ENCODE data around the gene B3GNT2. TPM values are rescaled to one million over a fixed set of nuclear protein-coding genes. Genes with fewer than 3 reads are reported as not detected.
"Not testable (repeated sequence)": the region's sequence is repeated elsewhere in the genome, so short reads cannot be mapped to it uniquely, and the experiment has no call there.

The B3GNT2 gene
- total RNA-seq (35.0 TPM), polyA plus RNA-seq (ENCODE audit: insufficient read depth, low read depth, low replicate concordance) (17.5 TPM)
- long read RNA-seq, donor 1, transcript B3GNT2-201 (2 exons, 2,763 nt), result major isoform, 17 of 17 reads
- long read RNA-seq, donor 1, partial matches to known transcripts, result 0 of 17 reads
- long read RNA-seq, donor 1, other reads (novel, unspliced or antisense), result 0 of 17 reads
- long read RNA-seq, donor 2, transcript B3GNT2-201 (2 exons, 2,763 nt), result major isoform, 8 of 8 reads
- long read RNA-seq, donor 2, partial matches to known transcripts, result 0 of 8 reads
- long read RNA-seq, donor 2, other reads (novel, unspliced or antisense), result 0 of 8 reads
- long read RNA-seq, donor 3, transcript B3GNT2-201 (2 exons, 2,763 nt), result major isoform, 7 of 7 reads
- long read RNA-seq, donor 3, partial matches to known transcripts, result 0 of 7 reads
- long read RNA-seq, donor 3, other reads (novel, unspliced or antisense), result 0 of 7 reads
- long read RNA-seq, donor 4, transcript B3GNT2-201 (2 exons, 2,763 nt), result major isoform, 12 of 12 reads
- long read RNA-seq, donor 4, partial matches to known transcripts, result 0 of 12 reads
- long read RNA-seq, donor 4, other reads (novel, unspliced or antisense), result 0 of 12 reads
- long read RNA-seq, donor 5, result 0 reads
- long read RNA-seq, donor 6, transcript B3GNT2-201 (2 exons, 2,763 nt), result major isoform, 14 of 14 reads
- long read RNA-seq, donor 6, partial matches to known transcripts, result 0 of 14 reads
- long read RNA-seq, donor 6, other reads (novel, unspliced or antisense), result 0 of 14 reads
- long read RNA-seq, donor 7, transcript B3GNT2-201 (2 exons, 2,763 nt), result major isoform, 80 of 82 reads
- long read RNA-seq, donor 7, partial matches to known transcripts, result 2 of 82 reads
- long read RNA-seq, donor 7, other reads (novel, unspliced or antisense), result 0 of 82 reads
- long read RNA-seq, donor 8, transcript B3GNT2-201 (2 exons, 2,763 nt), result major isoform, 11 of 11 reads
- long read RNA-seq, donor 8, partial matches to known transcripts, result 0 of 11 reads
- long read RNA-seq, donor 8, other reads (novel, unspliced or antisense), result 0 of 11 reads
- long read RNA-seq, donor 9, transcript B3GNT2-201 (2 exons, 2,763 nt), result major isoform, 5 of 5 reads
- long read RNA-seq, donor 9, partial matches to known transcripts, result 0 of 5 reads
- long read RNA-seq, donor 9, other reads (novel, unspliced or antisense), result 0 of 5 reads
- long read RNA-seq, donor 10, transcript B3GNT2-201 (2 exons, 2,763 nt), result major isoform, 10 of 10 reads
- long read RNA-seq, donor 10, partial matches to known transcripts, result 0 of 10 reads
- long read RNA-seq, donor 10, other reads (novel, unspliced or antisense), result 0 of 10 reads

DNA sequence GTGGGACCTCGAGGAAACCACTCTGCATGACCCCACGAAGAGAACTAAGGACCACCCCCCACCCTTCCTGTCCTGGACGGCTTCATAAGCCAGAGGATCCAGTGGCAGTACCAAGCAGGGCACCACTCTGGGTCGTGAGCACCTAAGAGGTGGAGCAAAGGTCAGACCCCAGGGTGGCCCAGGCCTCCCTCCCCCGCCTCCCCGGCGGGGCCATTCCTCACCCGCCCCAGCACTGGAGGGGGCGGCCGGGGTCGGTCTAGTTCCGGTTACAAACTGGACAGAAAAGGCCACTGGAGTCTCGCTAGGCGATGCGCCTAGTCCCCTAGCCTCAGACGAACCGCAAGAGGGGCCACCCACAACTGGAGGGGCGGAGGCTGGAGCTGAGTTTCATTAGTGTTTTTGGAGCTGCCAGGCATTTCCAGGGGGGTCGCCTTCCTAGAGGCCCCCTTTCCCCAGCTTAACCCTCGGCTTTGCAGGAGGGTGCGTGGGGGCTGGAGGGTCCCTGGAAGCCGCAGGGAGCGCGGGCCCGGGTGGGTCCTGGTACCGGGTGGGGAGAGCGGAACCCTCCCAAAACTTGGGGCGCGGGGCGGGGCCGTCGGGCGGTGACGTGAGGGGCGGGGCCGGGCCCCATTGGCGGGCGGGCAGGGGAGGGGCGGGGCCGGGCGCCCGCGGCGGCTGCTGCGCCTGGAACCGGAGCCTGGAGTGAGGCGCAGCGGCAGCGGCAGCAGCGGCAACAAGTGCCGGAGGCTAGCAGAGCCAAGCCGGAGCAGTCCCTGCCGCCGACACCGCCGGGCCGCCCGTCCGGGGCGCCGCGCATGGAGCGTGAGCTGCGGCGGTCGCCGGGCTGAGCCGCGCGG is at the start of gene B3GNT2:
Gene B3GNT2, plus strand, starts transcription at position 695 of the 857 bp plus-strand sequence. CDS start 26,106 bp downstream, outside the sequence.
- TF ChIP-seq CTCF (IDR thresholded peaks at IDR 0.05; ENCODE audit: borderline replicate concordance, extremely low read depth, insufficient read depth), result no peak
- FAIRE-seq (no peak), DNase-seq (peak; percentile 85 to 95 (median 89))
- H3K4me1 ChIP-seq (ENCODE audit: control insufficient read depth in 2 of 3, insufficient read depth in 2 of 3, low read depth in 1 of 3, low read length in 3 of 3), result peaks cover 0 to 23% (median 20%) of the 10 kb centered on the region in 3 donors
- H3K9ac ChIP-seq (ENCODE audit: low read length in 3 of 3), result peak within 1 kb of the TSS; percentile 35 to 91 (median 82)
- H3K4me3 ChIP-seq (ENCODE audit: low read length in 3 of 3), result peak within 1 kb of the TSS; percentile 68 to 84 (median 76)
- no peaks in the 10 kb centered on the region for H3K9me3 ChIP-seq (ENCODE audit: control insufficient read depth in 2 of 3, insufficient read depth in 1 of 3, low read length in 3 of 3)
- no peaks in the 10 kb centered on the region for H3K36me3 ChIP-seq (ENCODE audit: control insufficient read depth in 2 of 3, insufficient read depth in 3 of 3, low read length in 3 of 3)
- no peaks in the 10 kb centered on the region for H3K27me3 ChIP-seq (ENCODE audit: control insufficient read depth, insufficient read depth, low read length)
- peak within 1 kb of the TSS; percentile 95 to 97 for H3K27ac ChIP-seq (ENCODE audit: low read depth in 2 of 2, low read length in 2 of 2)
- intact Hi-C loops (cut with DNase I), result no loop called here

GRCh38 chr2:62146790-62147189 is 49.1 kb upstream of the B3GNT2 start:
- H3K36me3 ChIP-seq (ENCODE audit: control insufficient read depth in 2 of 3, insufficient read depth in 3 of 3, low read length in 3 of 3); H3K4me3 ChIP-seq (ENCODE audit: low read length in 3 of 3); H3K27me3 ChIP-seq (ENCODE audit: control insufficient read depth, insufficient read depth, low read length); DNase-seq; H3K9me3 ChIP-seq (ENCODE audit: control insufficient read depth in 2 of 3, insufficient read depth in 1 of 3, low read length in 3 of 3); FAIRE-seq; intact Hi-C loops (cut with DNase I); H3K4me1 ChIP-seq (ENCODE audit: control insufficient read depth in 2 of 3, insufficient read depth in 2 of 3, low read depth in 1 of 3, low read length in 3 of 3); H3K27ac ChIP-seq (ENCODE audit: low read depth in 2 of 2, low read length in 2 of 2); H3K9ac ChIP-seq (ENCODE audit: low read length in 3 of 3): not testable (repeated sequence)

DNA sequence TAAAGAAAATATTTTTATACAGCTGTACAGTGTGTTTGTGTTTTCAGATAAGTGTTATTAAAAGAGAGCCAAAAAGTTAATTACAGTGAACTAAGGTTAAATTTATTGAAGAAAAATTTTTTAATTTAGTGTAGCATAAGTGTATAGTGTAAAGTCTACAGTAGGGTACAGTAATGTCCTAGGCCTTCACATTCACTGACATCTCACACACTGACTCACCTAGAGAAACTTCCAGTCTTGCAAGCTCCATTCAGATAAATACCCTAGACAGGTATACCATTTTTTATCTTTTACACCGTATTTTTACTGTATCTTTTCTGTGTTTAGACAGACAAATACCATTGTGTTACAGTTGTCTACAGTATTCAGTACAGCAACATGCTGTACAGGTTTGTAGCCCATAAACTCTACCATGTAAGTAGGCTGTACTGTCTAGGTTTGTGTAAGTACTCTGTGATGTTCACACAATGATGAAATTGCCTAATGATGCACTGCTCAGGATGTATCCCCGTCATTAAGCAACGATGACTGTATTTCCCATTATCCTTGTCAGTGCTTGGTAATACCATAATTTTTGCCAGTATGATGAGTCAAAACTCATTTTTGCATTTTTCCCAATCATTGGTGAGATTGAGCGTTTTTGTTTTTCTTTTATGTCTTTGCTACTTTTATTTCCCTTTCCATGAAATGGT is 48.2 kb upstream of the B3GNT2 start:
- Histone ChIP-seq H3K27ac (ENCODE audit: low read depth in 2 of 2, low read length in 2 of 2) (no peak overlapping the region), H3K9ac (ENCODE audit: low read length in 3 of 3) (no peak overlapping the region), H3K36me3 (ENCODE audit: control insufficient read depth in 2 of 3, insufficient read depth in 3 of 3, low read length in 3 of 3) (no peaks in the 10 kb centered on the region), H3K9me3 (ENCODE audit: control insufficient read depth in 2 of 3, insufficient read depth in 1 of 3, low read length in 3 of 3) (no peaks in the 10 kb centered on the region), H3K4me1 (ENCODE audit: control insufficient read depth in 2 of 3, insufficient read depth in 2 of 3, low read depth in 1 of 3, low read length in 3 of 3) (no peaks in the 10 kb centered on the region), H3K4me3 (ENCODE audit: low read length in 3 of 3) (no peak overlapping the region), H3K27me3 (ENCODE audit: control insufficient read depth, insufficient read depth, low read length) (no peaks in the 10 kb centered on the region)
- DNase-seq (no peak), FAIRE-seq (no peak)
- intact Hi-C loops (cut with DNase I), result no loop called here
- no peak for TF ChIP-seq CTCF (IDR thresholded peaks at IDR 0.05; ENCODE audit: borderline replicate concordance, extremely low read depth, insufficient read depth)

Measured in kidney (tissue), 22 donors.